ENCODE data around the gene SLC22A4. TPM values are rescaled to one million over a fixed set of nuclear protein-coding genes. Genes with fewer than 3 reads are reported as not detected.

Gene SLC22A4
- total RNA-seq, 3 donors from 2014 or later = 1.3 to 4.5 (median 2.3) TPM

DNA sequence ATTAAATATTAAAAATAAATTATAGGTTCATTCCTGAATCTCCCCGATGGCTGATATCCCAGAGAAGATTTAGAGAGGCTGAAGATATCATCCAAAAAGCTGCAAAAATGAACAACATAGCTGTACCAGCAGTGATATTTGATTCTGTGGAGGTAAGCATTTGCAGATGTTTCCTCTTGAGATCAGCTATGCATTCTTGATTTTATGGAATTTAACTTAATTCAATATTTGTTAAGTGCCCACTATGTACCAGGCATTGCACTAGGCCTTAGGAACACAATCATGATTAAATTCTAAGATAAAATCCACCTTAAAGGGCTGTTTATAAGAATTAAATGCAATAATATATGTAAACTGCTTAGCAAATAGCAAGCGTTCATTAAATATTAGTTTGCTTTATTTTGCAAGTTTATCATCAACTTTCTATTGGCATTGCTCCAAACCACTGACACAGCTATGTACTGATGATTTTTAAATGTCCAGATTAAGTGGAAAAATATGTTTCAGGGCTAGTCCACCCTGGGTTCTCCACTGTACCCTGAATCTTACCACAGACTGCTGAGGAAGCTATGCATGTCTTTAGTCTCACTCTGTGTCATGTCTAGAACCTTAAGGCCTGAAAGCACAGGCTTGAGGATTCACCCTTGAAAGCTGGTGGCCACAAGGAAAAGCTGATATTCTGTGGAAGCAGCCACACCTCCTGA, 33.2 kb downstream of the SLC22A4 start:
- Histone ChIP-seq H3K27ac (no peak overlapping the region), H3K27me3 (no peaks in the 10 kb centered on the region), H3K4me1 (no peaks in the 10 kb centered on the region), H3K4me3 (no peak overlapping the region), H3K36me3 (no peaks in the 10 kb centered on the region), H3K9me3 (no peaks in the 10 kb centered on the region)
- no peak for DNase-seq (ENCODE audit: low spot score in 2 of 2)
- intact Hi-C loops (cut with DNase I; ENCODE audit: low total_unique reads) = no loop called here
- TF ChIP-seq, protein P1, sequence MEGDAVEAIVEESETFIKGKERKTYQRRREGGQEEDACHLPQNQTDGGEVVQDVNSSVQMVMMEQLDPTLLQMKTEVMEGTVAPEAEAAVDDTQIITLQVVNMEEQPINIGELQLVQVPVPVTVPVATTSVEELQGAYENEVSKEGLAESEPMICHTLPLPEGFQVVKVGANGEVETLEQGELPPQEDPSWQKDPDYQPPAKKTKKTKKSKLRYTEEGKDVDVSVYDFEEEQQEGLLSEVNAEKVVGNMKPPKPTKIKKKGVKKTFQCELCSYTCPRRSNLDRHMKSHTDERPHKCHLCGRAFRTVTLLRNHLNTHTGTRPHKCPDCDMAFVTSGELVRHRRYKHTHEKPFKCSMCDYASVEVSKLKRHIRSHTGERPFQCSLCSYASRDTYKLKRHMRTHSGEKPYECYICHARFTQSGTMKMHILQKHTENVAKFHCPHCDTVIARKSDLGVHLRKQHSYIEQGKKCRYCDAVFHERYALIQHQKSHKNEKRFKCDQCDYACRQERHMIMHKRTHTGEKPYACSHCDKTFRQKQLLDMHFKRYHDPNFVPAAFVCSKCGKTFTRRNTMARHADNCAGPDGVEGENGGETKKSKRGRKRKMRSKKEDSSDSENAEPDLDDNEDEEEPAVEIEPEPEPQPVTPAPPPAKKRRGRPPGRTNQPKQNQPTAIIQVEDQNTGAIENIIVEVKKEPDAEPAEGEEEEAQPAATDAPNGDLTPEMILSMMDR (IDR thresholded peaks at IDR 0.05) = no peak
- TF ChIP-seq POLR2A (IDR thresholded peaks at IDR 0.05) (no peak), POLR2AphosphoS5 (IDR thresholded peaks at IDR 0.05) (no peak)

GRCh38 chr5:132334812-132335211, 40.6 kb downstream of the SLC22A4 start:
- no peaks in the 10 kb centered on the region for H3K36me3 ChIP-seq
- intact Hi-C loops (cut with DNase I; ENCODE audit: low total_unique reads) = no loop called here
- H3K4me1 ChIP-seq = no peaks in the 10 kb centered on the region
- H3K4me3 ChIP-seq = no peak overlapping the region
- TF ChIP-seq, protein P1 (IDR thresholded peaks at IDR 0.05) = no peak
- no peak for TF ChIP-seq POLR2A (IDR thresholded peaks at IDR 0.05)
- TF ChIP-seq POLR2AphosphoS5 (IDR thresholded peaks at IDR 0.05) = no peak
- H3K27me3 ChIP-seq = no peaks in the 10 kb centered on the region
- no peak for DNase-seq (ENCODE audit: low spot score in 2 of 2)
- no peak overlapping the region for H3K27ac ChIP-seq
- no peaks in the 10 kb centered on the region for H3K9me3 ChIP-seq

DNA sequence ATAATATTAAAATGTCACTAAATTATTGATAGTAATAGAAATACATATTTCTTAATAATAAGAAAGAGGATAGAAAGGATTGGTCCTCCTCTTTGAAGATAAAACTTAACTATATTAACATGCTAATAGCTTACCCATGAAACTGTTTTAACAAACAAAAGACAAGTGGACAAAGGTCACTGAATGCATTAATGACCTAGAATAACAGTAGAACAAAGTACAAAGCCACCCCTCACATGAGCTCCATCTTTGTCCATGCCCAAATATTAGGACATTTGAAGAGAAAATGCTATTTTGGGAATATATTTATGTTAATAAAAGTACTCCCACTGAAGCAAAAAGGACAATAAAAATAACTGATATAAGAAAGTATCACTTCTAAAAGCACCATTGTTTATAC, 41.2 kb downstream of the SLC22A4 start:
- TF ChIP-seq, protein P1 (IDR thresholded peaks at IDR 0.05) = no peak
- TF ChIP-seq POLR2A (IDR thresholded peaks at IDR 0.05) = no peak
- no peak for TF ChIP-seq POLR2AphosphoS5 (IDR thresholded peaks at IDR 0.05)
- Histone ChIP-seq H3K4me1 (no peaks in the 10 kb centered on the region), H3K27me3 (no peaks in the 10 kb centered on the region), H3K4me3 (no peak overlapping the region), H3K36me3 (no peaks in the 10 kb centered on the region), H3K27ac (no peak overlapping the region), H3K9me3 (no peaks in the 10 kb centered on the region)
- no peak for DNase-seq (ENCODE audit: low spot score in 2 of 2)
- intact Hi-C loops (cut with DNase I; ENCODE audit: low total_unique reads) = no loop called here

GRCh38 chr5:132339502-132339901, 45.3 kb downstream of the SLC22A4 start:
- H3K9me3 ChIP-seq = no peaks in the 10 kb centered on the region
- intact Hi-C loops (cut with DNase I; ENCODE audit: low total_unique reads) = no loop called here
- H3K27ac ChIP-seq = no peak overlapping the region
- H3K27me3 ChIP-seq = no peaks in the 10 kb centered on the region
- DNase-seq (ENCODE audit: low spot score in 2 of 2) = no peak
- TF ChIP-seq, protein P1 (IDR thresholded peaks at IDR 0.05) = no peak
- TF ChIP-seq POLR2A (IDR thresholded peaks at IDR 0.05) = no peak
- no peak for TF ChIP-seq POLR2AphosphoS5 (IDR thresholded peaks at IDR 0.05)
- no peaks in the 10 kb centered on the region for H3K4me1 ChIP-seq
- H3K36me3 ChIP-seq = no peaks in the 10 kb centered on the region
- no peak overlapping the region for H3K4me3 ChIP-seq

DNA sequence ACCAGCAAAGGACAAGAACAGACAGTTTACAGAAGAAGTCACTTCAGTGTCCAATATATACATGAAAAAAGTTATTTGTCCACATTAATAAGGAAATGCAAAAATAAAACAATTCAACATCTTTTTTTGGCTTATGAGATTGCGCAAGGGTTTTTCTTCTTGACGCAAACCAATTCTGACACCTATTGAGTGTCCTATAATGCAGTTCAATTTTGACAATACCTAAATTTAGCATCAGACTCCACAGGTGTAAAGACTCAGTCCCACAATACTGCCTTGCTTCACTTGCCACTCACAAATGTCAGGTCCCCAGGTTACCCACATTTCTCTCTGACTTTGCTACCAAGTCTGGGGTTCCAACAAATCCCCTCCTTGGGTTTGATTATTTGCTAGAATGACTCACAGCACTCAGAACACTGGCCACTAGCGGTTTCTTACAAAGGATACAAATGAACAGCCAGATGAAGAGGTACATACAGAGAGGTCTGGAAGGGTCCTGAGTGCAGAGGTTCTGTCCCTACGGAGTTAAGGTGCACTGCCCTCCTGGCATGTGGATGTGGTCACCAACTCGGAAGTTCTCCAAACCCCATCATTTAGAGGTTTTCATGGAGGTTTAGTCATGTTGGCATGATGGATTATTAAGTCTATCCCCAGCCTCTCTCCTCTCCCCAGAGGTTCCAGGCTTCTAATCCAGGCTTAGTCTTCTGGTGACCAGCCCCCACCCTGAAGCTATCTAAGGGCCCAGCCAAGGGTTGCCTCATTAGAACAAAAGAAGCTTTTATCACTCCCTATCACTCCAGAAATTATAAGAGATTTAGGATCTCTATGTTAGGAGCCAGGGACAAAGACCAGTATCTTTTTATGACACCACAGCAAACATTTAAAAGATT, 48.3 kb downstream of the SLC22A4 start:
- no peaks in the 10 kb centered on the region for H3K9me3 ChIP-seq
- intact Hi-C loops (cut with DNase I; ENCODE audit: low total_unique reads) = no loop called here
- no peak for TF ChIP-seq POLR2AphosphoS5 (IDR thresholded peaks at IDR 0.05)
- no peak for TF ChIP-seq POLR2A (IDR thresholded peaks at IDR 0.05)
- TF ChIP-seq, protein P1 (IDR thresholded peaks at IDR 0.05) = no peak
- no peak overlapping the region for H3K4me3 ChIP-seq
- no peak for DNase-seq (ENCODE audit: low spot score in 2 of 2)
- no peaks in the 10 kb centered on the region for H3K27me3 ChIP-seq
- no peaks in the 10 kb centered on the region for H3K4me1 ChIP-seq
- no peaks in the 10 kb centered on the region for H3K36me3 ChIP-seq
- H3K27ac ChIP-seq = no peak overlapping the region
